ENCODE results near the gene RFX6.

RFX6 gene

GRCh38 chr6:116966675-116967576 lies 89.9 kb downstream of the RFX6 start:
- no peak for DNase-seq (ENCODE audit: low spot score)

- peak; percentile 49 for DNase-seq (ENCODE audit: low spot score)
Measured at GRCh38 chr6:116969211-116969863, 92.3 kb downstream of the RFX6 start.

- DNase-seq (ENCODE audit: low spot score) = peak; percentile 48
Measured at GRCh38 chr6:116971959-116972358, 94.9 kb downstream of the RFX6 start.

GRCh38 chr6:116973976-116974375 lies 96.9 kb downstream of the RFX6 start:
- no peak for DNase-seq (ENCODE audit: low spot score)

DNA sequence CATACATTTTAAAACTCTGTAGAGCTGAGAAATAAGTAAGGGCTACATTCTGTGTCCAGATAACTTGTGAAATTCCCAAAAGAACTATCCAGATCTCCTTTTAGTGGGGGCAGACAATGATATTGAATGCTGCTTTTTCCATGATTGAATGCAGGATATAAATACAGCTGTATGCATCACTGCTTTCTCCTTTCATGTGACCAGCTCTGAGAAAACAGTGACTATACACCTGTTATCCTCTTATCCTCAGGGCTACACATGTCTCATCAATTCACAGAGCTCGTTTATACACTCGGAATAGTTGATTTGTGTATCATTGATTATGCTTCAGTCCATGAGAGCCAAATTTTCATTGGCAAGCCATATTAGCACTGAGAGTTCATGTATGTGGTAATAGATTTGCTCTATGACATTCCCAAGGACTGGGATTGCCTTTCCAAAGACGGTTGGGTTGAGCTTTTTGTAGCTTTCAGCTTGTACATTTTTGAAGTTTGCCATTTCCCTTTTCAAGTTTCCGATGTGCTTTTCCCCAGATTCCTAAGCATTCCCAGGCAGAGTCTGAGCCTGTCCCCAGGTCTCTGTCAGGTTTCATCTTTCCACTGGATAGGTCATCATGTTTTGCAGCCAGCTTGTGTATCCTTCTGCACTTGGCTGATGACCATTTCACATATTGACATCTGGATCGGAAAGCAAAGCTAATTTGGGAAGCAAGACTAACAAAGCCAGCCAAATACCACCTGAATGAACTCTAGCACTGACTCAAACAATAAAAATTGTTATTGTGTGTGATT lies 97.7 kb downstream of the RFX6 start:
- DNase-seq (ENCODE audit: low spot score) = no peak

DNA sequence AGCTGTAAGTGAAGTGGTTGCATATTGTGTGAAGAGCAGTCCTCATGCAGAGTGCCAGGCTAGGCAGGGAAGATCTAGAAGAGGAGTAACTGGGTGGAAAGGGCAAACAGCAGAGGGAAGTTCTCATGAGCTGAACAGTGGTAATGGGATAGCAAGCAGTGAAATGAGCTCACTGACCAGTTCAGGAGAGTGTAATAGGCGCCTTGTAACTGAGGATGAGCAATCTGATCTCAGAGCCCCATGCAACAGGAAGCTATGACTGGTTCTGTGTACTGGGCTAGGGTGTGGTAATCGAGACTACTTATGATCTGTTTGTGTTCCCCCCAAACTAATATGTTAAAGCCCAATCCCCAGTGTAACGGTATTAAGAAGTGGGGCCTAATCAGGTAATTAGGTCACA lies 98.6 kb downstream of the RFX6 start:
- peak; percentile 4 for DNase-seq (ENCODE audit: low spot score)

DNA sequence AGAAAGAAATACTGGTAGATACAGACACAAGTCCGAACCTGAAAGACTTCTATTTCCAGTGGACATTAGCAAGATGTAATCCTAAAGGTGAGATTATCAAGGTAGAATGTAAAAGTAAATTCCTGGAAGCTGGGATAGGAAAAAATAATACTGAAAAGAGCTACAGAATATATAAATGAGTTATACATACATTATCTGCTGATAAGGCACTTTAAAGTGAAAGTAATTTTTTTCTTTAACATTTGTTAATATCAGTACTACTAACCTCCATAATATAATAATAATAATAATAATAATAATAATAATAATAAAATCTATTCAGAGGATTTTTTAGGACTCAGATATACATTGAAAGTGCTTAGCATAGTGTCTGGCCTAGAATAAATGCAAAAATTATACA lies 102.5 kb downstream of the RFX6 start:
- DNase-seq (ENCODE audit: low spot score) = no peak
